H1 (cell line): ENCODE results near the gene OSM. TPM values are rescaled to one million over a fixed set of nuclear protein-coding genes. Genes with fewer than 3 reads are reported as not detected.

Experiments used
- YY1 ChIP-seq: IDR thresholded peaks from 2 replicates; pipeline ENCODE4 v1.6.1; 2011; ENCODE audit warnings: low read depth, mild to moderate bottlenecking, low read length
- polyA plus RNA-seq, 7 experiments: library from polyadenylated mRNA; depleted of rRNA in 3 of 7; stranded (reverse) in 5 of 7; unstranded in 2 of 7; fragments of >200 nt in 5 of 7; fragments of 200-250 nt in 2 of 7; gene quantifications; 1 replicate in 5 of 7; 2 replicates in 1 of 7; 4 replicates in 1 of 7; pipeline versions ENCODE4 v1.2.1 to v1.2.3, GENCODE V29; 2011 to 2013; ENCODE audit warnings: missing spikeins in 2 of 7, mixed read lengths in 2 of 7
- total RNA-seq: library from RNA; stranded (reverse); fragmentation: NEBNext Ultra II Directional; extraction: Animal tissue kit (Norgen Biotek cat#: 25700); gene quantifications from 2 replicates; pipeline ENCODE4 v1.2.1, GENCODE V29; 2021

The OSM gene
- total and polyA plus RNA-seq, 2 of the 8 experiments (the other 6 are each of a cell fraction or from before 2014, with no cell fraction given): not detected

- no peak for TF ChIP-seq YY1
Measured at GRCh38 chr22:30238136-30238535, 28.5 kb downstream of the OSM start (continued).
